Astrocyte of the spinal cord (primary cell): ENCODE measurements around the gene GCNT2.
"Not testable (repeated sequence)": the region's sequence is repeated elsewhere in the genome, so short reads cannot be mapped to it uniquely, and the experiment has no call there.

Experiments used
- DNase-seq: peaks from one replicate; pipeline ENCODE4 v3.0.0; 2011; ENCODE audit warnings: low read depth, low spot score
- H3K4me3 ChIP-seq: 2 replicates; pipeline ENCODE4 v1.5.1; 2011; ENCODE audit warnings: low read depth, mild to moderate bottlenecking, low read length, moderate library complexity
- in situ Hi-C: cut with HindIII; loops from 2 replicates; pipeline ENCODE4 v1.10.0; 2017; ENCODE audit warnings: low sequenced_read_pairs
- TF ChIP-seq, protein P1 (sequence below): IDR thresholded peaks from 2 replicates; pipeline ENCODE4 v1.5.1; 2012; ENCODE audit warnings: low read depth, mild to moderate bottlenecking, low read length, inconsistent platforms

GCNT2 gene

GRCh38 chr6:10613723-10614122, 92.6 kb downstream of the GCNT2 start:
- peak; percentile 5 for DNase-seq
- H3K4me3 ChIP-seq, result no peak overlapping the region
- in situ Hi-C loops, result no loop called here
- TF ChIP-seq, protein P1, sequence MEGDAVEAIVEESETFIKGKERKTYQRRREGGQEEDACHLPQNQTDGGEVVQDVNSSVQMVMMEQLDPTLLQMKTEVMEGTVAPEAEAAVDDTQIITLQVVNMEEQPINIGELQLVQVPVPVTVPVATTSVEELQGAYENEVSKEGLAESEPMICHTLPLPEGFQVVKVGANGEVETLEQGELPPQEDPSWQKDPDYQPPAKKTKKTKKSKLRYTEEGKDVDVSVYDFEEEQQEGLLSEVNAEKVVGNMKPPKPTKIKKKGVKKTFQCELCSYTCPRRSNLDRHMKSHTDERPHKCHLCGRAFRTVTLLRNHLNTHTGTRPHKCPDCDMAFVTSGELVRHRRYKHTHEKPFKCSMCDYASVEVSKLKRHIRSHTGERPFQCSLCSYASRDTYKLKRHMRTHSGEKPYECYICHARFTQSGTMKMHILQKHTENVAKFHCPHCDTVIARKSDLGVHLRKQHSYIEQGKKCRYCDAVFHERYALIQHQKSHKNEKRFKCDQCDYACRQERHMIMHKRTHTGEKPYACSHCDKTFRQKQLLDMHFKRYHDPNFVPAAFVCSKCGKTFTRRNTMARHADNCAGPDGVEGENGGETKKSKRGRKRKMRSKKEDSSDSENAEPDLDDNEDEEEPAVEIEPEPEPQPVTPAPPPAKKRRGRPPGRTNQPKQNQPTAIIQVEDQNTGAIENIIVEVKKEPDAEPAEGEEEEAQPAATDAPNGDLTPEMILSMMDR, result no peak

GRCh38 chr6:10615675-10616074, 94.5 kb downstream of the GCNT2 start:
- no peak overlapping the region for H3K4me3 ChIP-seq
- DNase-seq, result no peak
- TF ChIP-seq, protein P1, result no peak
- in situ Hi-C loops, result no loop called here

GRCh38 chr6:10616266-10616665, 95.1 kb downstream of the GCNT2 start:
- DNase-seq, H3K4me3 ChIP-seq, in situ Hi-C loops: not testable (repeated sequence)

- TF ChIP-seq, protein P1, result no peak
- DNase-seq, result no peak
- no peak overlapping the region for H3K4me3 ChIP-seq
- in situ Hi-C loops, result no loop called here
Measured at GRCh38 chr6:10617008-10617696, 96.0 kb downstream of the GCNT2 start.

- H3K4me3 ChIP-seq, result no peak overlapping the region
- TF ChIP-seq, protein P1, result no peak
- in situ Hi-C loops, result no loop called here
- no peak for DNase-seq
Measured at GRCh38 chr6:10618409-10618808, 97.3 kb downstream of the GCNT2 start.

GRCh38 chr6:10621213-10621612, 100.1 kb downstream of the GCNT2 start:
- in situ Hi-C loops, result no loop called here
- TF ChIP-seq, protein P1, result no peak

GRCh38 chr6:10621847-10622246, 100.7 kb downstream of the GCNT2 start:
- in situ Hi-C loops, result no loop called here
- TF ChIP-seq, protein P1, result no peak
- H3K4me3 ChIP-seq, result no peak overlapping the region
- DNase-seq, result no peak

More at GRCh38 chr6:10621213-10621612, 100.1 kb downstream of the GCNT2 start:
- H3K4me3 ChIP-seq, result no peak overlapping the region
- no peak for DNase-seq
